MCF 10A (cell line): ENCODE results near the gene NEK5. TPM values are rescaled to one million over a fixed set of nuclear protein-coding genes. Genes with fewer than 3 reads are reported as not detected.
"Not testable (repeated sequence)": the region's sequence is repeated elsewhere in the genome, so short reads cannot be mapped to it uniquely, and the experiment has no call there.

ENCODE experiments used
- BruUV-seq: library from RNA; stranded (reverse); fragments of 400-500 nt; replicated peaks from 2 replicates; lab custom pipeline; 2021; lab: Mats Ljungman, UMichigan
- CTCF ChIA-PET: fragments of 300-600 bp; sonication (Branson Sonifier 250); formaldehyde crosslinking; extraction: SDS; loops from one replicate; lab custom pipeline; 2021; ENCODE audit warnings: antibody characterized with exemption, inconsistent platforms; lab: Yijun Ruan, JAX
- POLR2A ChIA-PET: fragments of 300-600, 350-650 bp; sonication (Branson Sonifier 250); formaldehyde crosslinking; extraction: SDS; loops from one replicate; lab custom pipeline; 2020; ENCODE audit warnings: antibody characterized with exemption, inconsistent platforms; lab: Yijun Ruan, JAX
- DNase-seq: peaks from one replicate; pipeline ENCODE4 v3.0.0-alpha.2; 2018; ENCODE audit not compliant: unreplicated experiment
- H3K27ac Mint-ChIP-seq: one replicate; pipeline ENCODE4 v1.8.0; 2022; ENCODE audit warnings: mild to moderate bottlenecking, low read depth, mixed read lengths; ENCODE audit not compliant: unreplicated experiment
- H3K27me3 Mint-ChIP-seq: one replicate; pipeline ENCODE4 v1.8.0; 2022; ENCODE audit warnings: mixed read lengths; ENCODE audit not compliant: insufficient read depth, unreplicated experiment
- H3K36me3 Mint-ChIP-seq: one replicate; pipeline ENCODE4 v1.8.0; 2022; ENCODE audit warnings: mild to moderate bottlenecking, moderate library complexity, mixed read lengths; ENCODE audit not compliant: insufficient read depth, unreplicated experiment
- H3K4me1 Mint-ChIP-seq: one replicate; pipeline ENCODE4 v1.8.0; 2022; ENCODE audit warnings: mixed read lengths; ENCODE audit not compliant: insufficient read depth, unreplicated experiment
- H3K4me3 Mint-ChIP-seq: one replicate; pipeline ENCODE4 v1.8.0; 2022; ENCODE audit warnings: mild to moderate bottlenecking, moderate library complexity, mixed read lengths; ENCODE audit not compliant: unreplicated experiment
- H3K9me3 Mint-ChIP-seq: one replicate; pipeline ENCODE4 v1.8.0; 2022; ENCODE audit warnings: mixed read lengths; ENCODE audit not compliant: unreplicated experiment
- intact Hi-C: fragments of 100-400 bp; cut with micrococcal nuclease; formaldehyde crosslinking; loops from 2 replicates; pipeline ENCODE4 v1.14.1; 2022
- total RNA-seq: library from RNA; stranded (reverse); gene quantifications from 2 replicates; pipeline ENCODE4 v1.2.3, GENCODE V29; 2022
- TF ChIP-seq, protein P1 (sequence below): fragments of 200-600 bp; IDR thresholded peaks from one replicate; pipeline ENCODE4 v1.8.0; 2022; ENCODE audit warnings: antibody characterized with exemption, mild to moderate bottlenecking; ENCODE audit not compliant: unreplicated experiment

The NEK5 gene
- total RNA-seq, 1 experiment from 2014 or later = 0.21 TPM

DNA sequence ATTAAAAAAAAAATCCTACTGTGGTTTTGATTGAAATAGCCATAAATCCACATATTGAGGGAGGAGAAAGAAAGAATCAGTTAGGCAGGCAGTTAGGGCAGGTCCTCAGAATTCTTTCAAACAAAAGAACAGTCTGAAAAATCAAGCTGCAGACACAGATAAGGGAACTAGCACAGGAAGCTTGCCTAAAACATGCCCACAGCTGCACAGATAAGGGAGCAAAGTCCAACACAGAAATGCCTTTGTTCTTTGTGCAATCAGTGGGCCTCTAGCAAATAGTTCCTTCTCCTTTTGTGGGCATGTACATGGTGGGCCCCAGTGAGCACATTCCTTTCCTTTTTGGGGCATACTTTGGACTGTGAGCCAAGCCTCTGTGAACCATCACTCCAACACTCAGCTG lies 61.6 kb downstream of the NEK5 start:
- DNase-seq = peak; percentile 11
- Mint-ChIP-seq H3K27ac (no peak overlapping the region), H3K27me3 (no peaks in the 10 kb centered on the region), H3K36me3 (peaks cover 6% of the 10 kb centered on the region), H3K4me3 (no peak overlapping the region), H3K9me3 (peaks cover 22% of the 10 kb centered on the region), H3K4me1 (peaks cover 15% of the 10 kb centered on the region)
- POLR2A ChIA-PET = no interaction called here
- BruUV-seq = no TSS peak
- CTCF ChIA-PET = interaction anchor here (0.6 kb wide), 1 partner anchor 27 kb away, joined by 3 read pairs; no protein-coding TSS in a partner anchor
- TF ChIP-seq, protein P1, sequence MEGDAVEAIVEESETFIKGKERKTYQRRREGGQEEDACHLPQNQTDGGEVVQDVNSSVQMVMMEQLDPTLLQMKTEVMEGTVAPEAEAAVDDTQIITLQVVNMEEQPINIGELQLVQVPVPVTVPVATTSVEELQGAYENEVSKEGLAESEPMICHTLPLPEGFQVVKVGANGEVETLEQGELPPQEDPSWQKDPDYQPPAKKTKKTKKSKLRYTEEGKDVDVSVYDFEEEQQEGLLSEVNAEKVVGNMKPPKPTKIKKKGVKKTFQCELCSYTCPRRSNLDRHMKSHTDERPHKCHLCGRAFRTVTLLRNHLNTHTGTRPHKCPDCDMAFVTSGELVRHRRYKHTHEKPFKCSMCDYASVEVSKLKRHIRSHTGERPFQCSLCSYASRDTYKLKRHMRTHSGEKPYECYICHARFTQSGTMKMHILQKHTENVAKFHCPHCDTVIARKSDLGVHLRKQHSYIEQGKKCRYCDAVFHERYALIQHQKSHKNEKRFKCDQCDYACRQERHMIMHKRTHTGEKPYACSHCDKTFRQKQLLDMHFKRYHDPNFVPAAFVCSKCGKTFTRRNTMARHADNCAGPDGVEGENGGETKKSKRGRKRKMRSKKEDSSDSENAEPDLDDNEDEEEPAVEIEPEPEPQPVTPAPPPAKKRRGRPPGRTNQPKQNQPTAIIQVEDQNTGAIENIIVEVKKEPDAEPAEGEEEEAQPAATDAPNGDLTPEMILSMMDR = no peak
- intact Hi-C loops = no loop called here

DNA sequence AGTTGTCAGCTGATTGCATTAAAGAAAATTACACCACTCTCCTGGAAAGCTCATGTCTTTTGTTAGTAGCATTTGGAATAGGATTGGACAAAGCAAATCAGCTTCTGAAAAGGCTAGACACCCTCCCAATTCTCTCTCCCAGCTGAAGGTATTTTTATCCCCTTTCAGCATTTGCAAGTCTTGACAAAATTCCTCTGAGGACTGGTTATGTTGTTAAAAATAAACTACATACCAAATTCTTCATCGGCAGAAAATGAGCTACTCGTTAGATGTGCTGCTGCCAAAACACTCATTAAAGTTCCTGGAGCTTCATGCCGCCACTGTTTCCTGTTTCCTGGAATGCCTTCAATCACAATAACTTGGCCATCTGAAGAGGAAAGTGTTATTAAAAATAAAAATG lies 67.3 kb downstream of the NEK5 start:
- no peaks in the 10 kb centered on the region for H3K36me3 Mint-ChIP-seq
- CTCF ChIA-PET = interaction anchor here (0.6 kb wide), 1 partner anchor 282 kb away, joined by 3 read pairs; no protein-coding TSS in a partner anchor
- no TSS peak for BruUV-seq

DNA sequence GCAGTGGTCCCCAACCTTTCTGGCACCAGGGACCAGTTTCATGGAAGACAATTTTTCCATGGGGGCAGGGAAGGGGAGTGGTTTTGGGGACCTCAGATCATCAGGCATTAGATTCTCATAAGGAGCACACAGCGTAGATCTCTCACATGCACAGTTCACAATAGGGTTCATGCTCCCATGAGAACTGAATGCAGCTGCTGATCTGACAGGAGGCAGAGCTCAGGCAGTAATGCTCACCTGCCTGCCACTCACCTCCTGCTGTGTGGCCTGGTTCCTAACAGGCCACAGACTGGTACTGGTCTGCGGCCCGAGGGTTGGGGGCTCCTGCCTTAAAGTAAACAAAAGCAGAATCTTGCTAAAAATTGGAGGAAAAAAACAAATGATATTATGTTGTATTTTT lies 67.8 kb downstream of the NEK5 start:
- H3K4me1 Mint-ChIP-seq, CTCF ChIA-PET, DNase-seq, intact Hi-C loops, BruUV-seq, H3K27me3 Mint-ChIP-seq, H3K36me3 Mint-ChIP-seq, H3K9me3 Mint-ChIP-seq, H3K27ac Mint-ChIP-seq, H3K4me3 Mint-ChIP-seq: not testable (repeated sequence)
- POLR2A ChIA-PET = interaction anchor here (0.8 to 1.2 kb wide), 2 partner anchors 11 to 66 kb away, joined by 3 read pairs; no protein-coding TSS in a partner anchor

More for the DNA sequence above, 67.3 kb downstream of the NEK5 start:
- peak overlapping the region; percentile 26 for H3K27ac Mint-ChIP-seq
- TF ChIP-seq, protein P1 = no peak
- H3K4me3 Mint-ChIP-seq = no peak overlapping the region
- no peaks in the 10 kb centered on the region for H3K27me3 Mint-ChIP-seq
- no peak for DNase-seq
- H3K9me3 Mint-ChIP-seq = no peaks in the 10 kb centered on the region
- intact Hi-C loops = no loop called here
- POLR2A ChIA-PET = interaction anchor here (0.8 to 1.2 kb wide), 3 partner anchors 11 to 65 kb away, joined by 3 to 4 read pairs (median 3); no protein-coding TSS in a partner anchor
- H3K4me1 Mint-ChIP-seq = no peaks in the 10 kb centered on the region

DNA sequence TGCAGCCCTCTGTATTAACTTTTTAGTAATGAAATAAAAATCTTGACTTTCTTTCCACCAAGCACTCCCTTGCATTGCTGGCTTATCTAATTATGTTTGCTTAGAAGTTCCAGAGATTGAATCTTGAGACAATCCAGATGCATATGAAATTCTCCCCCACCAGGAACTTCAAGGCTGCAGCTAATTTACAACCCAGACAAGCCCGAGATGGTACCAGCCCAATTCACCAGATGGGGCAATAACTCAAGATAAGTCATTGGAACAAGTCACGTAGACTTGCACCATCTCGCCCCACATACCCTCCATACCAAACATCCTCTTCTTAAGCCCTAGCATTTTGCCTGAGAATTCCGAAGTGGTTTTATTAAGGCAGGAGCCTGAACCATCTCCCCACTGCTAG lies 75.4 kb downstream of the NEK5 start:
- Mint-ChIP-seq H3K4me1 (no peaks in the 10 kb centered on the region), H3K9me3 (no peaks in the 10 kb centered on the region), H3K4me3 (no peak overlapping the region), H3K36me3 (no peaks in the 10 kb centered on the region), H3K27ac (no peak overlapping the region), H3K27me3 (no peaks in the 10 kb centered on the region)
- BruUV-seq = no TSS peak
- POLR2A ChIA-PET = no interaction called here
- CTCF ChIA-PET = no interaction called here
- intact Hi-C loops = no loop called here
- TF ChIP-seq, protein P1 = no peak
- DNase-seq = no peak
